SU-DHL-6 (cell line): Measurements from ENCODE around the gene WDR5.

Experiments used
- CTCF ChIP-seq: fragments of 200-600 bp; sonication (generic); IDR thresholded peaks from one replicate; pipeline ENCODE4 v1.5.1; 2017; ENCODE audit warnings: antibody characterized with exemption, mild to moderate bottlenecking, low read length, moderate library complexity; ENCODE audit not compliant: insufficient read depth, poor library complexity, severe bottlenecking
- EZH2phosphoT487 ChIP-seq: fragments of 200-600 bp; sonication (generic), shearing (Covaris generic); conservative IDR thresholded peaks from 2 replicates; pipeline ENCODE4 v1.6.1; 2018; ENCODE audit warnings: mild to moderate bottlenecking, antibody characterized with exemption, low read length, moderate library complexity, mixed read lengths

- no peak for TF ChIP-seq CTCF
- no peak for TF ChIP-seq EZH2phosphoT487
Observed at GRCh38 chr9:134180786-134181647, 45.1 kb downstream of the WDR5 start.
